HG03139 (cell line): ENCODE measurements around the gene CPSF7.
A peak's percentile ranks its signal among the peaks of the same experiment; 100 is the strongest.
"Not testable (repeated sequence)": the region's sequence is repeated elsewhere in the genome, so short reads cannot be mapped to it uniquely, and the experiment has no call there.

Experiments
- ATAC-seq: cut with Tn5 transposase; IDR thresholded peaks from one replicate; pipeline ENCODE4 v1.9.1; 2021; ENCODE audit not compliant: unreplicated experiment

Gene CPSF7

DNA sequence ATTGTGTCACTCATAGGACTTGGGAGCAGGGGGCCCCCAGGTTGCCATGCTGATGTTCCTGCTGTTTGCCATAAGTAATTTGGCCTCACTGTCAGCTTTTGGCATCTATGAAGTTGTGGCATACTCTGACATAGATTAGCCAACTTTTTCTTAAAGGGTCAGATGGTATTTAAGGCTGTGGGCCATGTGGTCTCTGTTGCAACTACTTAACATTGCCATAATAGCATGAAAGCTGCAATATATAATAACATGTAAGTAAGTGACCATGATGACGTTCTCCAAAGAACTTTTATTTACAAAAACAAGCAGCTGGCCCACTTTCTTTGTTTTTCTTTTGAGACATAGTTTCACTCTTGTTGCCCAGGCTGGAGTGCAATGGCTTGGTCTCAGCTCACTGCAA is 39.6 kb downstream of the CPSF7 start:
- no peak for ATAC-seq

DNA sequence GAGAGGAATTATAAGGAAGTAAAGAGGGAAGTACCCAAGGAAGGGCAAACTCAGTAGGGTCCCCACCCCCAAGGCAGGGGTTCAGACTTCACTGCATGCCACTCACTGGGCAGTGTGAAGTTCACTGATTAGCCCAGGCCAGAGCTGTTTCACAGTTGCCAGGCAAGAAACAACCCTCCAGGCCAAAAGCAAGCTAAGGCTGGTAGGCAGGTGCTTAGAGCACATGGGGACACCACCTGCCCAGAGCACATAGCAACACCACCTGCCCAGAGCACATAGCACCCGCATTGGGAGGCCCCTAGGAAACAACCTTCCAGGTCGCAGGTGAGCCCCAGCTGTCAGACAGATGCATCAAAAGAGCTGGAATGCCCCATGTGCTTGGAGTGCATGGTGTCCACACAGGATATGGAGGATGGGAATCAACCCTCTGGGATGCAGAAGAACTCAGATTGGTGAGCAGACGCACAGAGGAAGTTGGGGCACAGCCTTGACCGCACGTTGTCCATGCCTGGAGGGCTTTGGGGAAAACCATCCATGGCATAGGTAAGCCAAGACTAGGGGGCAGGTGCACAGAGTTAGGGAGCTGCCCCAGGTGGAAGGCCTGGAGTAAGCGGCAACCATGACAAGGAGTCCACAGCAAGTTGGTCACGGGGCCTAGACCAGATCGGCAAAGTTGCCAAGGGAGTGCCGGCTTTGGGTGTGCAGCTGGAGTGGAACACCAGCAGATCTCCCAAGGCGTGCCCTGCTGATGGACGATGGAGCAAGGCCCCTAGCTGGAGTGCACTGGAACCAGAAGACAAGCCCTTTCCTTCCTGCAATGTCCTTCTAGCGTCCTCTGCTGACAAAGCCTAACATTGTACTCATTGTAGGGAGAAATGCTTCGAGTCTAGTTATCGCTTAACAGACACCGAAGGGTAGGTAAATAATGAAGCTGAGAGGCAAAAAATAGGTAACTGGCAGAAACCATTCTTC is 45.2 kb downstream of the CPSF7 start:
- no peak for ATAC-seq

DNA sequence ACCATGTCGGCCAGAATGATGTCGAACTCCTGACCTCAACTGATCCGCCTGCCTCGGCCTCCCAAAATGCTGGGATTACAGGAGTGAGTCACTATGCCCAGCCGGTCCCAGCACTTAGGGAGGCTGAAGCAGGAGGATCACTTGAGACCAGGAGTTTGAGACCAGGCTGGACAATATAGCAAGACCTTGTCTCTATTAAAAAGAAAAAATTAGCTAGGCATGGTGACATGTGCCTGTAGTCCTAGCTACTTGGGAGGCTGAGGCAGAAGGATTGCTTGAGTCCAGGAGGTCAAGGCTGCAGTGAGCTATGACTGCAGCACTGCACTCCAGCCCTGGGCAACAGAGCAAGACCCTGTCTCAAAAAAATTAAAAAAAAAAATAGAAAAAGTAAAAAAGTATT is 45.9 kb downstream of the CPSF7 start:
- not testable (repeated sequence) for ATAC-seq

DNA sequence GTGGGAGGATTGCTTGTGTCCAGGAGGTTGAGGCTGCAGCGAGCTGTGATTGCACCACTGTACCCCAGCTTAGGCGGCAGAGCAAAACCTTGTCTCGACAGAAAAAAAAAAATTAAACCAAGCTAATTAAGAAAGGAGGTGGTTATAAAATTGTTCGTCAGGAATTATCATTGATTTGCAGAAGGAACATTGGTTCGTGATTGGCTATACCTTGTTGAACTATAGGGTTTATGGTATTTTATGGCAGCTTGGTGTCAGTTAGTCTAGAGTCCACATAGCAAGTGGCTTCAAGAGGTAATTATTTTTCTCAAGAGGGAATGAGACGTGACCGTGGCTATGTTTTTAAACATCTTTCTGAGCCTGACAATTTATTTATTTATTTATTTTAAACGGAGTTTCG is 48.9 kb downstream of the CPSF7 start:
- ATAC-seq: no peak

DNA sequence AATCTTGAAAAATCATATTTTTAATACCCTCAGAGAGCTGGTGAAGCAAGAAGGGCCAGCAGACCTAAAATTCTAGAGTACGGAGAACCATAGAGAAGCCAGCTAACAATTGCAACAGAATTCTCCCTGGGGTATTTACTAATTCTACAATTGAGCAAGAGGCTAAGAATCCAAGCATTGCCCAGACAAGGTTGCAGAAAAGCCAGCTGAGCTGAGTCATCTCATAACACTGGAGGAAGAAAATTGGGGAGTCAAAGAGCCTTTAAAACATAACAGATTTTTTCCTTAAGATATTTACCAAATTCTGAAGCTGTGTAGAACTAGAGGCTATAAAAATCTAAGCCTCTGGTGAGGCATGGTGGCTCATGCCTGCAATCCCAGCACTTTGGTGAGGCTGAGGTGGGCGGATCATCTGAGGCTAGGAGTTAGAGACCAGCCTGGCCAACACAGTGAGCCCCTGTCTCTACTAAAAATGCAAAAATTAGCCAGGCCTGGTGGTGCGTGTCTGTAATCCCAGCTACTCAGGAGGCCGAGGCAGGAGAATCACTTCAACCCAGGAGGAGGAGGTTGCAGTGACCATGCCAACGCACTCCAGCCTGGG is 51.0 kb downstream of the CPSF7 start:
- ATAC-seq: no peak

DNA sequence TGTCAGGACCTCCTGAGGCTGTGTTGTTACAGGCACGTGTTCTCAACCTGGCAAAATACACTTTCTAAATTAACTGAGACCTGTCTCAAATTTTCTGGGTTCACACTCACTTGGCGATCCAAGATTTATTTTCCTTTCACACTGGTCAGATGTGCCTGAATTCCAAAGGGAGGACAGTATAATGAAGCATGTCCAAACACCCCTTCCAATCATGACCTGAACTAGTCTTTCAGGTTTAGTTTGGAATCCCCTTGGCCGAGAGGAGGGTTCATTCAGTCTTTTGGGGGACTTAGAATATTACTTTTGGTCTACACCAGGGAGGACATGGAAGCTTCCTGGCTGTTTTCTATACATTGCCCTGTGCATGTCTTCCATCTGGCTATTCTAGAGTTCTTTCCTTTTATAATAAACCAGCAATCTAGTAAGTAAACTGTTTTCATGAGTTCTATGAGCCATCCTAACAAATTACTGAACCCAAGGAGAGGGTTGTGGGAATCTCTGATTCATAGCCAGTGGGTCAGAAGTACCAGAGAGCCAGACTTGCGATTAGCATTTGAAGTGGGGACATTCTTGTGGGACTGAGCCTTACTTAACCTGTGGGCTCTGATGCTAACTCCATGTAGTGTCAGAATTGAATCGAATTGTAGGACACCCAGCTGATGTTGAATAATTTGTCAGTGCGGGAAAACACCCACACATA is 52.2 kb downstream of the CPSF7 start:
- no peak for ATAC-seq

DNA sequence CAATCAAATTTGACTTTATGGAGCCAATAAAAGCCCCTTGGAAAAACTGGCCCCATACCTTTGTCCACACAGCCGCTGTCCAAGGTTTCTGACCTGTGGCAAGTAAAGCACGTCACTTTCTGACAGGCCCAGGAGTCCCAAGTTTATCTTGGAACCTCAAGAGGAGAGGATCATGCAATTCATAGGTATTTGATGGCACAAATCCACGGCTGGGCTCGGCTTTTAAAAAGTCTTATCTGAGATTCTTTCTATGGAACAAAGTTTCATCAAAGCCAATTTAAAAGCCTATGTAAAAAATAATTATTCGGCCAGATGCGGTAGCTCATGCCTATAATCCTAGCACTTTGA is 54.0 kb downstream of the CPSF7 start:
- ATAC-seq: no peak

DNA sequence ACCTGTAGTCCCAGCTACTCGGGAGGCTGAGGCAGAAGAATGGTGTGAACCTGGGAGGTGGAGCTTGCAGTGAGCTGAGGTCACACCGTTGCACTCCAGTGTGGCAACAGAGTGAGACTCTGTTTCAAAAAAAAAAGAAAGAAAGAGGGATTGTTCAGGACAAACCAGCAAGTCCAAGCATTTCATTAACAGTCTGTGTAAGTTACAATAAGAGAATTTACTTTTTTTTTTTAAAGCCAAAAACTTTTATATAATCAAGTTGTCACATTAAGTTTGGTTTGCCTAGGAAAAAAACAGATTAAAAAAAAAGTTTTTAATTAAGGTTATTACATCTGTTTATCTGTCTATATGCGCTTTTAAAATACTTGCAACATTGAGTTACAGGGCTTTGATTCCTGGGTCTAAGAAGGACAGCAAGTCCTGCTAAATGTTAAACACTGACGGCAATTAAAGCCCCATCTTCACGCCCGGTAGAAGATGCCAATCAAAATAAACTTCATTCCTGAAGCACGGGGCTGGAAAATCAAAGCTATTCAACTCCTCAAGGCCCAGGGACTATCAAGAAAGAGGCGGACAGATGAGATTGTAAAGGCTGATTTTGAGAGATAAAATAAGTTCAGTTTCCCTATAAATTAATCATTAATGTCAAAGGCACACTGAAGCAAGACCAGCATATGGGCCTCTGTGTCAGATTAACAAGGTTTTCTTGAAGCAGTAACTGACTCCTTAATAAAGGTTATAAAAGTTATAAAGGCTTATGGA is 56.9 kb downstream of the CPSF7 start:
- ATAC-seq: no peak

DNA sequence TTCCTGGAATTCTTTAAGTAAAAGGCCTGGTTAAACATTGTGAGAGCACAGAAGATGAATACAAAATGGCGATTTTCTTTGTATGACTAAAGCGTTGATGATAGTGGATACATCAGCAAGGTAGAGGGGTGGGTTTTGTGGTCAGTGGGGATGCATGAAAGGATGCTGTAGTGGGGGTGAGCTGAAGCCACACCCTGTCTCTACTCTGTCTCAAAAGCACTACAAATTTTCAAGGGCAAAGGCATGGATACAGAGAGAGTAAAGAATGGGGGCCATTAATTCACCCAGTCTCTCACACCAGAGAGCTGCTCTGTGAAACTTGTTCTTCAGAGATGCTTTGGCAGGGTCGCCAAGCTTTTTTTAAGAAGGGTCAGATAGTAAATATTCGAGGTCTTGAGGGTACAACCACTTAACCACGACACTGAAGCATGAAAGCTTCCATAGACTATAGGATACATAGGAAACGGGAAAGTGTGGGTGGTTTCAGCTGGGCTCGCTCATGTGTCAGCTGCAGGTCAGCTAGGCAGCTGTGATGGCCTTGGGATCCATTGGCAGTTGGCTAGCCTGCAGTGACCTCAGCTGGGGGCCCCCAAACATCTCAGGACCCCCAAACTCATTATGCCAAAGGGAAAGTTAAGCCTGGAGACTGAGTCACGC is 59.3 kb downstream of the CPSF7 start:
- ATAC-seq: no peak

DNA sequence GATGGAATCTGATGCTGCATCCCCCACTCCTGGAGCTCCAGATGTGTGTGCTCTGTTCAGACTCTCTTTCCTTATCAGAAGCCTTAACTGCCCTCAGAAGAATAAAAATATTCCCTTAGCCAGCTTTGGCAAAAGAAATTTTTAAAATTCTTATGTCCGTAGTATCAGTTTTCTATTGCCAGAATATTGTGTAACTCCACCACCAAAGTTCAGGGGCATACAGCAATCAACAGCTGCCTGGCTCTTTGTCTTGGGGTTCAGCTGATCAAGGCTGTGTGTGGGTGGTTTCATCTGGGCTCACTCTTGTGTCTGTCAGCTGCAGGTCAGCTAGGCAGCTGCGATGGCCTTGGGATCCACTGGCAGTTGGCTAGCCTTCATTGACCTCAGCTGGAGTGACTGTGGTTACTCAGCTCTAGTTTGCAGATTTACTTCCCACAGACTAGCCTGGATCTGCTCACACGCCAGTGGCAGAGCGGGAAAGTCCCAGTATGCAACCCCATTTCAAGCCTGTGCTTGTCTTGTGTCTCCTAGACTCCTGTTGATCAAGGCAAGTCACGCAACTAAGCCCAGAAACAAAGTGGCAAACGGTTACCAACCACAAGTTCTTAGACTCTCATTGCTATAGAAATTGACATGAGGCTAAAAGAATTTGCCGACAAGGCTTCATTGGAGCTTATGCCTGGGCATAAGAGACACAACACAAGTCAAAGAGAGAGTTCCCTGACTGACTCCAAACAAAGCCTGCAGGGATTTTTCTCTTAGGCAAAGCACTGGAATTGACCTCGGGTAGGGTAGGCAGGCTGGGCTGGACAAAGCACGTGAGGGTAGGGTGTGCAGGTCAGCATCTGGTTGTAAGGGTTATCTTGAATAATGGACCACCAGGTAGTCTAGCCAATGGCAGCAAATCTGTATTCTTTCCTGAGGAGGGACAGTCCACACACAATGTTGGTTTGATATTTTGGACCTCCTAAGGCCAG is 60.1 kb downstream of the CPSF7 start:
- ATAC-seq: no peak

DNA sequence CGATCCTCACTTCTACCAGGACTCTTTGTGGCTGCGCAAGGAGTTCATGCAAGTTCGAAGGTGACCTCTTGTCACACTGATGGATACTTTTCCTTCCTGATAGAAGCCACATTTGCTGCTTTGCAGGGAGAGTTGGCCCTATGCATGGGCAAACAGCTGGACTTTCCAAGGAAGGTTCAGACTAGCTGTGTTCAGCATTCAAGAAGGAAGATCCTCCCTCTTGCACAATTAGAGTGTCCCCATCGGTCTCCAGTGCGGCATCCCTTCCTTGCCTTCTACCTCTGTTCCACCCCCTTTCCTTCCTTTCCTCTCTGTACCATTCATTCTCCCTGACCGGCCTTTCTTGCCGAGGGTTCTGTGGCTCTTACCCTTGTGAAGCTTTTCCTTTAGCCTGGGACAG is 61.1 kb downstream of the CPSF7 start:
- ATAC-seq: no peak

DNA sequence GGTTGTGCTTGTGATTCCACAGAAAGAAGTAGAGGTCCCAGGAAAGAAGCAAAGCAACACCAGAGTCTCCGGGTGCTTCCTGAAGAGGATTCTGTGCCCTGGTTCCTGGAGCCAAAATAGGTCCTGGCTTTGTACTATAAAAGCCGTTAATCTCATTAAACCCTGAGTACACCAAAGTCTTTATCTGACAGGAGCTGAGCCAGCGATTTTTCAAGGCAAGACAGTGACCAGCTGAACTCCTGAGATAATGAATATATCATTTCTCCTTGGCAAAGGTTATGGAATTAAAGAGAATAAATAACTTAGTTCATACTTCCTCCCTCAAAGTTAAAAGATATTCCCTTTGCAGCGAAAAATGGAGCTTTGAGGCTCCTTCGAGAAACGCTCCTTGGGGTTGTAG is 62.4 kb downstream of the CPSF7 start:
- no peak for ATAC-seq

DNA sequence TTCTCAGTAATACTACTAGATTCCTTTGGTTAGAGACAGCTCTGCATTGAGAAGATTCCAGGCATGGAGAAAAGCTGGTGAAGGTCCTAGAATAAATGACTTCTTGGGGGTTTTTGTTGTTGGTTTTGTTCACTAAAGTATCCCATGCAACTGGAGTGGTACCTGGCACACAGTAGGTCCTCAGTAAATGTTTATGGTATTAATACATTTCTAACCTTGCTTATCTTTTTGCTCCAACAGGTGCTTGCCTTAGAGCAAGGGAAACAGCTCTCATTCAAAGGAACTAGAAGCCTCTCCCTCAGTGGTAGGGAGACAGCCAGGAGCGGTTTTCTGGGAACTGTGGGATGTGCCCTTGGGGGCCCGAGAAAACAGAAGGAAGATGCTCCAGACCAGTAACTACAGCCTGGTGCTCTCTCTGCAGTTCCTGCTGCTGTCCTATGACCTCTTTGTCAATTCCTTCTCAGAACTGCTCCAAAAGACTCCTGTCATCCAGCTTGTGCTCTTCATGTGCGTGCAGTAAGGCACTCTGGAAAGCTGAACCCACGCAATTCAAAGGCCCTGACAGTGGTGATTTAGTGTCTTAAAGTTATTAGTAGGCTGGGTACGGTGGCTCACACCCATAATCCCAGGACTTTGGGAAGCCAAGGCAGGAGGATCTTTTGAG is 65.6 kb downstream of the CPSF7 start:
- no peak for ATAC-seq

DNA sequence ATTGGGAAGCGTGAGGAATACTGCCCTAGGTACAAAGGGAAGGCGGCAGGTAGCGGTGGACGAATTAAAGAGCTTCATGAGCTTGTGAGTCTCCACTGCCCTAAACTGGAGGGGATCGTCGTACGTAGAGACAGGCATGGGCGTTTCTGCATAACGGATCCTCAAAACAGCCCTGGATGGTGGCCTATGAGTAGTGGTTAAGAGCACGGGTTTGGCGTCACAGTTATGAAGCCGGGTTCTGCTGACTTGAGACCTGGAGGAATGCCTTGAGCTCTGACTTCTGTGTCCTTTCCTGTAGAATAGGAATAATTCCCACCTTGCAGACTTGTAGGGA is 67.3 kb downstream of the CPSF7 start:
- ATAC-seq: no peak

DNA sequence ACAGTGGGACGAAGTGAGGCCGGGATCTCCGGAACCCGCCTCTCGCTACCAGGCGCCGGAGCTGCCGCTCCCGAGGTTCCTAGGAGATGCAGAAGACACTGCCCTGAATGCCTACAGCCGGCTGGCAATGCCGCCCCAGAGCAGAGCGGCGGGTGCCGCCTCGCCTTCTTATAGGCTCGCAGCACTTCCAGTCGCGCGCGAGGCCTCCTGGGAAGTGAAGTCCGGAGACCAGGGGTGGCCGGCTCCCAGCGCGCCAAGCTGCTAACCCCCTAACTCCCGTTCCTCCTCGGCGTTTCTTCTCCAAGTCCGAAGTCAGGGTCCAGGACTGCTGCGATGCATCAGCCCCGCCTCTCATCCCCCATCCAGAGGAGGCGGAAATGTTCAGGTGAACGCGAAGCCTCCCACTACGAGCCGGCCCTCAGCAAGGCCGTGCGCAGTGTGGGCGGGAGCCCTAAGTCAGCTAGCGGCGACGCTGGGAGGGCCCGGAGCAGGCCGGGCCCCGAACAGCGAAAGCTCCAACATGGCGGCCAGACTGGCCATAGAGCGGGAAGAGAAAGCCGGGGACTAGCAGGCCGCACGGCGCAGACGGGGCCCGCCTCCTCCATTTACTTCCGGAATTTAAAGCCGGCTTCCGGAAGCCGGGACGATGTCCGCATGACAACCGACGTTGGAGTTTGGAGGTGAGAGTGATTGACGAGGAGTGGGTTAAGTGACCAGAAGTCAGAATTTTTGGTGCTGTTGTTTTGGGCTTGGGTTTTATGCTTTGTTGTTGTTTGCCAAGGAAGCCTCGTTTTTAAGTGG is 67.8 kb downstream of the CPSF7 start, which contains the start of the genes CYB561A3 and TMEM138:
TSS of gene CYB561A3 (minus strand) at position 142 of the 801 bp plus-strand sequence. CDS start 5,169 bp downstream, outside the sequence.
TSS of gene TMEM138 (plus strand) at position 634 of the 801 bp plus-strand sequence. CDS start 2,017 bp downstream, outside the sequence.
- peak; percentile 76 for ATAC-seq

DNA sequence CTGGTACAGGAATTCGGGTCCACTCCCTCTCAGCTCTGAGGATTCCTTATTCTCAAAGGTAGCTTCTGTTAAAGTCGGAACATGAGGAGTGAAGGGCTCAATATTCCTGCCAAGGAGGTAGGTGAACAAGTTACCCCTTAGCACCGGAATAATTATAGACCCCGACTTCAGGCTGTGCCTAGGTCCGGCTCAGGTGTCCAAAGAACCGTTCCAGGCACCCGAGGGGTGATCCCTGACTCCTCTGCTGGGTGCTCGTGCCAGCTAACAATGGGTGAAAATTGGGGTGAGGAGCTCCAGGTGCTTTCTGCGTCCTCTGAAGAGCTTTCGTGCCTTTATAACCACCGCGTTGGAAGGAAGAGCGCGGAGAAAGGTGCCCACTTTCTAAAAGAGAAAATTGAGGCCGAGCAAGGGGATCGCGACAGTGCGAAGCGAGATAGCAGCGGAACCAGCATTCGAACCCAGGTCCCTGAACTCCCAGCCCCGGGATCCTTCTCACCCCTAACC is 68.5 kb downstream of the CPSF7 start:
- no peak for ATAC-seq

DNA sequence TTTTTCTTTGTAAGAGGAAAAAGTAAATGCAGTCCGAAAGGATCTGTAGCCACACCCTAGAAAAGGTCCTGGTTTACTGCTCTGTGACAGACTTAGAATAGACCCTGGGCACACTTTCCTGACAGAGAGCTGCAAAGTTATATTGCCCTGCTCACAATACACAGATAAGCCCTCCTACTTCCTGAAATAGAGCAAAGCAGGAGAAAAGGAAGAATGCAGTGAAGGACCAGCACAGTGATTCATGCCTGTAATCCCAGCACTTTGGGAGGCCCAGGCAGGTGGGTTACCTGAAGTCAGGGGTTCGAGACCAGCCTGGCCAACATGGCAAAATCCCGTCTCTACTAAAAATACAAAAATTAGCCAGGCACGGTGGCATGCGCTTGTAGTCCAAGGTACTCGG is 70.3 kb downstream of the CPSF7 start:
- no peak for ATAC-seq

DNA sequence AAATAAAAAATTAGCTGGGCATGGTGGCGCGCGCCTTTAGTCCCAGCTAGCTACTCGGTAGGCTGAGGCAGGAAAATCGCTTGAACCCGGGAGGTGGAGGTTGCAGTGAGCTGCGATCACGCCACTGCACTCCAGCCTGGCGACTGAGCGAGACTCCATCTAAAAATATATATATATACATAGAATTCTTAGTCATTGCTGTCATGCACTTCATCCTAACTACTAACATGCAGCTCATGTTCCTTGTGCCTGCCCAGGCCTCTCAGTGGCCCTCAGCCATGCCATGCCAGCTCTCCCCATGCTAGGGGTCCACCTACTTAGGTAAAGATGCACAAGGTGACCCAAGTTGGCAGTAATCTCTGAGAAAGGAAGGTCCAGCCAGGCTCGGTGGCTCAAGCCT is 71.2 kb downstream of the CPSF7 start:
- no peak for ATAC-seq
